GM10847 (cell line): ENCODE results near the gene FLT1.

Experiments used
- POLR2A ChIP-seq: IDR thresholded peaks from 2 replicates; pipeline ENCODE4 v1.6.1; 2011; ENCODE audit not compliant: insufficient read length; ENCODE audit errors: extremely low read depth

Gene FLT1

GRCh38 chr13:28494778-28495537 lies at the start of gene FLT1:
TSS of gene FLT1 (minus strand) at chr13:28495128. CDS start at chr13:28494843, 285 bp downstream.
- TF ChIP-seq POLR2A: peak; percentile 72

- TF ChIP-seq POLR2A: no peak
These were observed 49.1 kb upstream of the FLT1 start for GRCh38 chr13:28544026-28544425.

GRCh38 chr13:28542804-28543203 lies 47.9 kb upstream of the FLT1 start:
- no peak for TF ChIP-seq POLR2A

GRCh38 chr13:28541966-28542365 lies 47.0 kb upstream of the FLT1 start:
- TF ChIP-seq POLR2A: no peak

GRCh38 chr13:28540612-28541011 lies 45.7 kb upstream of the FLT1 start:
- no peak for TF ChIP-seq POLR2A

GRCh38 chr13:28539625-28540286 lies 44.8 kb upstream of the FLT1 start:
- no peak for TF ChIP-seq POLR2A

GRCh38 chr13:28538932-28539331 lies 44.0 kb upstream of the FLT1 start:
- TF ChIP-seq POLR2A: no peak

GRCh38 chr13:28537171-28537570 lies 42.2 kb upstream of the FLT1 start:
- no peak for TF ChIP-seq POLR2A

- no peak for TF ChIP-seq POLR2A
These were observed 41.4 kb upstream of the FLT1 start for GRCh38 chr13:28536371-28536770.

GRCh38 chr13:28535734-28536133 lies 40.8 kb upstream of the FLT1 start:
- no peak for TF ChIP-seq POLR2A

GRCh38 chr13:28534801-28535200 lies 39.9 kb upstream of the FLT1 start:
- no peak for TF ChIP-seq POLR2A

- TF ChIP-seq POLR2A: no peak
These were observed 39.3 kb upstream of the FLT1 start for GRCh38 chr13:28534210-28534609.

- TF ChIP-seq POLR2A: no peak
These were observed 38.7 kb upstream of the FLT1 start for GRCh38 chr13:28533441-28534166.

- TF ChIP-seq POLR2A: no peak
These were observed 38.2 kb upstream of the FLT1 start for GRCh38 chr13:28533125-28533436.

- peak; percentile 12 for TF ChIP-seq POLR2A
These were observed 37.6 kb upstream of the FLT1 start for GRCh38 chr13:28532388-28533124.
